H1 (cell line): ENCODE results near the gene OBSCN.

ENCODE experiments used
- CHD2 ChIP-seq: IDR thresholded peaks from 2 replicates; pipeline ENCODE4 v1.6.1; 2012; ENCODE audit warnings: low read length, improper control_type of control experiment
- KDM5A ChIP-seq: fragments of 200-600 bp; IDR thresholded peaks from 2 replicates; pipeline ENCODE4 v1.7.1; 2012; ENCODE audit warnings: mild to moderate bottlenecking, low read length, inconsistent platforms, mixed read lengths
- POLR2AphosphoS5 ChIP-seq: IDR thresholded peaks from 2 replicates; pipeline ENCODE4 v1.6.1; 2011; ENCODE audit warnings: low read depth, low read length

- TF ChIP-seq CHD2 (no peak), POLR2AphosphoS5 (no peak), KDM5A (no peak)
These were observed 13.4 kb upstream of the OBSCN start for GRCh38 chr1:228194436-228194835.
